CD1c-positive myeloid dendritic cell (primary cell): ENCODE data around the gene KCTD4.

ENCODE experiments used
- DNase-seq: peaks from one replicate; pipeline ENCODE4 v3.0.0-alpha.2; 2016; ENCODE audit errors: extremely low spot score

Gene KCTD4

DNA sequence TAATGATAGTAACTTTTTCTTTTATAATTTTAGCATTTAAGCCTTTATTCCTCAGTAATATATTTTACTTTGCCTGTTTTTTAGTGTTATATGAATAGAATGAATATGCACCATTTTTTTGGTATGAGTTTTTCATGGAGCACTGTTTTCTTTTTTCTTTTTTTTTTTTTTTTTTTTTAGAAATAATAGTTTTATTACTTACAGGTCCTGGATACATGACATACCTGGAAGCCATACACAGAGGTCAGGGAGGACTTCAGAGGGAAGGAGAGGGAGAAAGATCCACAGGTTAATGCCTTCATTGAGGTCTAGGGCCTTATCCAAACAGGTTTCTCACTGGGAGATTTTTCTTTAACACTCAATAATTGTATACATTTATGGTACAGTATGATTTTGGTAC is 26.4 kb downstream of the KCTD4 start:
- DNase-seq: no peak

DNA sequence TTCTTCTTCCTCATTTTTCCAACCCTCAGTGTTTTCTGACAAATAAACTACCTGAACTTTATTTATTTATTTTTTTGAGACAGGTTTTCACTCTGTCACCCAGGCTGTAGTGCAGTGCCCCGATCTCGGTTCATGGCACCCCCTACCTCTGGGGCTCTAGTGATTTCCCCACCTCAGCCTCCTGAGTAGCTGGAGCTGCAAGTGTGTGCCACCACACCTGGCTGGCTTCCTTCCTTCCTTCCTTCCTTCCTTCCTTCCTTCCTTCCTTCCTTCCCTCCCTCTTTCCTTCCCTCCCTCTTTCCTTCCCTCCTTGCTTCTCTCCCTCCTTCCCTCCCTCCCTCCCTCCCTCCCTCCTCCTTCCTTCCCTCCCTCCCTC is 32.3 kb downstream of the KCTD4 start:
- no peak for DNase-seq

DNA sequence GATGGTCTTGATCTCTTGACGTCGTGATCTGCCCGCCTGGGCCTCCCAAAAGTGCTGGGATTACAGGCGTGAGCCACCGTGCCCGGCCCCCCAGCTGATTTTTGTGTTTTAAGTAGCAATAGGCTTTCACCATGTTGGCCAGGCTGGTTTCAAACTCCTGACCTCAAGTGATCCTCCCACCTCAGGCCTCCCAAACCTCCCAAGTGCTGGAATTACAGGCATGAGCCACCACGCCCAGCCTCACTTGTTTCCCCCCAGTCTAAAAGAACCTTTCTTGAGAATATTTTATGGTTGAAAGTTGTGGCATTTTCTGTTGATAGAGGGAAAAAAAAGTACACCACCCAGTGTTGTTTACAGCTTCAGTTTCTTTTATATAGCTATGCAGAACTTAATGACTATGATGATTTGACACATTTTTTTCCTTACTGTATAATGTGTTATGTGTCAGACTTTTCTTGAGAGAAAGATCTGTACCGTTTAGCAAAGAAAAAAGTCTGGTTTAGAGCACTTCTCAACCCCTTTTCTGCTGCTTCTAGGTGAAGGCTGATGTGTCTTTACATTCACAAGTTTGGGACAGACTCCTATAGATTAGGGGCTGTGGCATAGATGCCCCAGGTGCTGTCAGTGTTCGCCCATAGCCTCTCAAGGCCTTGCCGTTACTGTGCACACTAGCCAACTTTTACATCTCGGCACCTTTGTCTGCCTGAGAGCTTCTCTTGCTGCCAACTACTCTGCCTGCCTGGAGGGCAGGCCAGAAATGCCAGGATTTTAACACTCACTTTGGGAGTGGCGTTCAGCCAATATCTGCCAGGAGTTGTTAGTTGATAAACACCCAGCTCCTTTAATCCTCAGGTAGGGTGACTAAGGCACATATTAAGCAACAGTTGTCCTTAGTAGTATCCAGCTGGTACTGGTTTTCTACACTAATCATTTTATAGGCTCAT is 33.0 kb downstream of the KCTD4 start:
- no peak for DNase-seq

DNA sequence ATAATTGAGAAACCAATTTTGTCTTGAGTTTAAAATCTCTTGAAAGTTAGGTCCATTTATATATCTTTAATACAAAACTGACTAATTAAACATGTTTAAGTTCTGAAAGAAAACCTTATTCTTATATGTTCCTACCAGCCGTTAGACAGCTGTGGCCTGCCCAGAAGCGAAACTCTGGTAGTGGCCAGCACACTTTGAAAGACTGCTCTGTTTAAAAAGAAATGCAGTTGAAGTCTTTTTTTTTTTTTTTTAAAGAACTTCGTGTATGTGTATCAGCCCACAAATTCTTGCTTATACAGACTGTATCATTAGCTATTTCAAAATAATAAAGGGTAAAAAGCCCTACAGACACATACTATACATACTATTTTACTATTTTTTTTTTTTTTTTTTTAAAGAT is 34.0 kb downstream of the KCTD4 start:
- no peak for DNase-seq

DNA sequence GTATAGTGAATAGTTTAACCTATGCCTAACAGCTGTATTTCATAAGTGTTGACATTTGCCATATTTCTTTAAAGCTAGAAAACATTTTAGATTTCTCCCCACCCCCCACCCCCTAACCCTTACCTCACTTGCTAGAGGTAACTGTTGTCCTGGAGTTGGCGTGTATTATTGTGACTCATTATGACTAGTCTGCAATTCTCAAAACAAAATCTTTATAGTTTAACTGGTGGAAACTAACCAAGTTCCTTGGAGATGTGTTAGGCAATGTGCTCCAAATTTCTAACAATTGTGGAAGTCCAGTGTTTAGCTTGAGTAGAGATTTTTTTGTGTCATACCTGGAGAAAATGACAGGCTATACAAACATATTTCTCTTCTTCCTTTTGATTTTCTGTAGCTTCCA is 38.0 kb downstream of the KCTD4 start:
- no peak for DNase-seq

DNA sequence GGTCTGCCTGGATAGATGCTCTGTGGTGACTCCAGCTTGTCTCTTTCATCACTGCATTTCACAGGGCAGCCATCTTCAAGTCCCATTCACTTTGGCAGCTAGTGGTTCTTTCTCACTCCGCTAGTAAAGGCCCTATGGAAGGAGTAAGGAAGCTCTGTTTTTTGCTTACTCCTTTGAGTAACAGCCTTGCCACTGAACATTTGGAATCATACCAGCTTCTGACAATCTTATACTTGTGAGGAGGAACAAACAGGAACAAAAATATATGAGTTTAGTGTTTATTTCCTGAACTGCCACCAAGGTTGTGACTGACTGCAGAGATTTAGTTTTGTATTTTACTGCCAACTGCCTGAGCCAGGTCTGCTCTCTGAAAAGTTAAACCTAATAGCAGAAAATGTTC is 38.7 kb downstream of the KCTD4 start:
- DNase-seq: no peak

DNA sequence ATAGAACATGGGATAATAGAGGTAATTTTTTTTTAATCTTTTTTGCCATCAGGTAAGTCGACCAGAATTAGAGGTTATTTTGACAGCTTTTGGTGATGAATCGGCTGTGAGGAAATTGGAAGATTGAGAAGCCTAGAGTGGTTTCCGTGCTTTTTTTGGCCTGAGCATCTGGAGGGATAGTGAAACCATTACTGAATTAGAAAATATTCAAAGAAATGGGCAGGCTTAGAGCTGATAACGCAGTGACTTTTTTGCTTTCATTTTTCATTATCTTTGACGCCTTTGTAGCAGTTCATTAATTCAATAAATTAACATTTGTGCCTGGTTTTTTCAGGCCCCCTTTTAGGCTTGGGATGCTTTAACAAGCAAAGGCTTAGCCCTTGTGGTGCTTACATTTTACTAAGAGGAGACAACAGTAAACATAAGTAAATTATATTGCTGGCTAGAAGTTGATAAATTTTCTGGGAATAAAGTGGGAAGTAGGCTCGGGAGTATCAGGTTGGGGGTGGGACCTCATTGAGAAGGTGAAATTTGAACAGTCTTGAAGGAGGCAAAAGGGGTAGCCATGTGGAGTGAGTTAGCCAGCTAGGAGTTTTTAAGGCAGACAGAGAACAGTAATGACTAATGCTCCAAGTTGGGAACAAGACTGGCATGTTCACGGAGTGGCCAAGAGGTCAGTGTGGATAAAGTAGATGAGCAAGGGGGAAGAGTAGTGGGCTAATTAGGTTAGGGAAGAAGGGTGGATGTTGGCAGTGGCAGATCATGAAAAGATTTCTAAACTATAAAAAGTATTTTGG is 44.1 kb downstream of the KCTD4 start:
- no peak for DNase-seq

DNA sequence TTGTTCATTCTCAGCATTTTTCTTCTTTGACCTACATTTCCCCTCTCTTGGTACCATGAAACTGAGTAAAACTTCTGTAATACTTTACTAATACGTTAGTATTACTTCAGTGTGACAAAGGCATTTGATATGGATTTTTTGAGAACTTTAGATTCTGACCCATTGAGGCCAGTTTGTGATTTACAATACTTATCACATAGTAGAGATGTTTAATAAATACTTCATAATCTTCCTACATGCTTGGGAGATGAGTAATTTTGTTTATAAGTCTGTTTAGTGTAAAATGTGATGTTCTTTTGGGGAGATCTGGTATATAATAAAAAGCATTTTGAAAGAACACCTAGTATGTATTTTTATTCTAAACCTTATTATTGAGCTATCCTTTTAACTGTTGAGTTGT is 50.9 kb downstream of the KCTD4 start:
- no peak for DNase-seq

DNA sequence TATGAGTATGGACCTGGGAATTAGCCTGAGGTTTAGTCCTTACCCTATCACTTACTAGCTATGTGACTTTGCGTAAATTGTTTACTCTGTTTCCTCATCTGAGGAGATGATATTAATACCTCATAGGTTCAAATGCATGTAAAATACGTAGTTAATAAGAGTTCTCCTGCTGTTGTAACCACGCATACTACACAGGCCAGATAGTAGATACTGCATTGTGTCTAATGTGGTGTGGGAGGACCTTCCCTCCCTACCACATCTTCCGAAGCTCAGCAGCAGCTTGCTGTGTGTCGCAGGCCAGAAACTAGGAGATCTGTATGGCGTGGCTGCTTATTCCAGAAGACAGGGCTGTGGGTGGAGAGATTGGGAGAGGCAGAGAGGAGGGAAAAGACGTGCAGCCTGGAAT is 57.5 kb downstream of the KCTD4 start:
- no peak for DNase-seq
